Measurements from ENCODE around the gene DLEC1. TPM values are rescaled to one million over a fixed set of nuclear protein-coding genes. Genes with fewer than 3 reads are reported as not detected.

DLEC1 gene
- total RNA-seq, 1 donor from 2014 or later, result 0.42 TPM

GRCh38 chr3:38165722-38166387 is 126.8 kb downstream of the DLEC1 start:
- DNase-seq, result peak; percentile 74
- H3K36me3 Mint-ChIP-seq (ENCODE audit: unreplicated experiment), result no peaks in the 10 kb centered on the region
- H3K4me1 Mint-ChIP-seq (ENCODE audit: low read depth, unreplicated experiment), result peaks cover 21% of the 10 kb centered on the region
- peak overlapping the region; percentile 81 for H3K4me3 Mint-ChIP-seq (ENCODE audit: unreplicated experiment)
- H3K27ac Mint-ChIP-seq (ENCODE audit: unreplicated experiment), result peak overlapping the region; percentile 97
- H3K27me3 Mint-ChIP-seq (ENCODE audit: unreplicated experiment), result peaks cover 8% of the 10 kb centered on the region
- no peak for TF ChIP-seq CTCF (IDR thresholded peaks at IDR 0.05; ENCODE audit: partially characterized antibody, unreplicated experiment)
- H3K9me3 Mint-ChIP-seq (ENCODE audit: unreplicated experiment), result peaks cover 11% of the 10 kb centered on the region

GRCh38 chr3:38167591-38167990 is 128.6 kb downstream of the DLEC1 start:
- no peak for DNase-seq
- Mint-ChIP-seq H3K4me3 (ENCODE audit: unreplicated experiment) (peak overlapping the region; percentile 81), H3K27ac (ENCODE audit: unreplicated experiment) (no peak overlapping the region), H3K9me3 (ENCODE audit: unreplicated experiment) (peaks cover 11% of the 10 kb centered on the region), H3K4me1 (ENCODE audit: low read depth, unreplicated experiment) (peaks cover 26% of the 10 kb centered on the region), H3K27me3 (ENCODE audit: unreplicated experiment) (peaks cover 8% of the 10 kb centered on the region), H3K36me3 (ENCODE audit: unreplicated experiment) (no peaks in the 10 kb centered on the region)
- TF ChIP-seq CTCF (IDR thresholded peaks at IDR 0.05; ENCODE audit: partially characterized antibody, unreplicated experiment), result no peak

GRCh38 chr3:38168151-38169026 is 129.4 kb downstream of the DLEC1 start:
- Mint-ChIP-seq H3K27ac (ENCODE audit: unreplicated experiment) (no peak overlapping the region), H3K36me3 (ENCODE audit: unreplicated experiment) (no peaks in the 10 kb centered on the region), H3K4me1 (ENCODE audit: low read depth, unreplicated experiment) (peaks cover 26% of the 10 kb centered on the region), H3K9me3 (ENCODE audit: unreplicated experiment) (peaks cover 11% of the 10 kb centered on the region), H3K4me3 (ENCODE audit: unreplicated experiment) (peak overlapping the region; percentile 81), H3K27me3 (ENCODE audit: unreplicated experiment) (peaks cover 8% of the 10 kb centered on the region)
- DNase-seq, result no peak
- TF ChIP-seq CTCF (IDR thresholded peaks at IDR 0.05; ENCODE audit: partially characterized antibody, unreplicated experiment), result no peak

- peaks cover 30% of the 10 kb centered on the region for H3K4me1 Mint-ChIP-seq (ENCODE audit: low read depth, unreplicated experiment)
- no peak overlapping the region for H3K27ac Mint-ChIP-seq (ENCODE audit: unreplicated experiment)
- peaks cover 8% of the 10 kb centered on the region for H3K27me3 Mint-ChIP-seq (ENCODE audit: unreplicated experiment)
- peaks cover 11% of the 10 kb centered on the region for H3K9me3 Mint-ChIP-seq (ENCODE audit: unreplicated experiment)
- no peak for TF ChIP-seq CTCF (IDR thresholded peaks at IDR 0.05; ENCODE audit: partially characterized antibody, unreplicated experiment)
- H3K4me3 Mint-ChIP-seq (ENCODE audit: unreplicated experiment), result no peak overlapping the region
- H3K36me3 Mint-ChIP-seq (ENCODE audit: unreplicated experiment), result no peaks in the 10 kb centered on the region
- DNase-seq, result no peak
Observed at GRCh38 chr3:38169027-38169317, 130.0 kb downstream of the DLEC1 start.

- TF ChIP-seq CTCF (IDR thresholded peaks at IDR 0.05; ENCODE audit: partially characterized antibody, unreplicated experiment), result no peak
- Mint-ChIP-seq H3K9me3 (ENCODE audit: unreplicated experiment) (peaks cover 4% of the 10 kb centered on the region), H3K27ac (ENCODE audit: unreplicated experiment) (no peak overlapping the region), H3K36me3 (ENCODE audit: unreplicated experiment) (no peaks in the 10 kb centered on the region), H3K4me1 (ENCODE audit: low read depth, unreplicated experiment) (peaks cover 36% of the 10 kb centered on the region), H3K27me3 (ENCODE audit: unreplicated experiment) (peaks cover 4% of the 10 kb centered on the region), H3K4me3 (ENCODE audit: unreplicated experiment) (peak overlapping the region; percentile 33)
- no peak for DNase-seq
Observed at GRCh38 chr3:38170722-38171121, 131.7 kb downstream of the DLEC1 start.

All from glutamatergic neuron (in vitro differentiated cells).